ENCODE measurements around the gene AK6. TPM values are rescaled to one million over a fixed set of nuclear protein-coding genes. Genes with fewer than 3 reads are reported as not detected.

The AK6 gene
- total and polyA plus RNA-seq, 9 of the 15 experiments (the other 6 are each of a cell fraction or from before 2014, with no cell fraction given): 84.6 to 669 (median 143) TPM

- Histone ChIP-seq H2AFZ (ENCODE audit: low read depth, low read length) (no peak overlapping the region), H3K9ac (ENCODE audit: insufficient read depth in 1 of 2, low read depth in 2 of 2, low read length in 2 of 2) (no peak overlapping the region), H3K4me1 (replicated peaks in 1 of 2; ENCODE audit: control insufficient read depth in 2 of 2, insufficient read depth in 2 of 2, low read length in 2 of 2) (no peaks in the 10 kb centered on the region), H3K4me3 (no peak overlapping the region), H3K9me3 (replicated peaks; ENCODE audit: control insufficient read depth, insufficient read depth, low read depth, low read length) (no peaks in the 10 kb centered on the region), H4K20me1 (replicated peaks; ENCODE audit: control insufficient read depth, insufficient read depth, low read length) (no peaks in the 10 kb centered on the region), H3K4me2 (ENCODE audit: insufficient read depth, low read length) (no peak overlapping the region), H3K36me3 (ENCODE audit: control insufficient read depth, insufficient read depth, low read length) (peaks cover 29% of the 10 kb centered on the region), H3K79me2 (ENCODE audit: control insufficient read depth, insufficient read depth, low read length) (no peaks in the 10 kb centered on the region), H3K9me1 (ENCODE audit: control insufficient read depth, insufficient read depth, low read length) (no peaks in the 10 kb centered on the region), H3K27ac (ENCODE audit: extremely low read depth, low read depth, low read length) (no peak overlapping the region), H3K27me3 (ENCODE audit: control insufficient read depth in 2 of 2, insufficient read depth in 2 of 2, low read length in 2 of 2) (no peaks in the 10 kb centered on the region)
- ChIA-PET CTCF (ENCODE audit: low intra/inter-chr PET ratio) (no interaction called here), POLR2A (no interaction called here)
- FAIRE-seq: no peak
- intact Hi-C loops (cut with micrococcal nuclease) (no loop called here), in situ Hi-C loops (cut with MboI) (no loop called here)
- no peak for DNase-seq (ENCODE audit: extremely low read depth in 1 of 4, low spot score in 3 of 4)
- BruUV-seq (replicated peaks): no TSS peak
- ATAC-seq: no peak
- no peak for TF ChIP-seq AFF1 (IDR thresholded peaks at IDR 0.05; ENCODE audit: low read depth in 1 of 2, partially characterized antibody in 2 of 2)
- no peak for TF ChIP-seq CC2D1A (IDR thresholded peaks at IDR 0.05)
- TF ChIP-seq PHTF2 (CRISPR knock-in tag; IDR thresholded peaks at IDR 0.05): no peak
- TF ChIP-seq, protein P1, sequence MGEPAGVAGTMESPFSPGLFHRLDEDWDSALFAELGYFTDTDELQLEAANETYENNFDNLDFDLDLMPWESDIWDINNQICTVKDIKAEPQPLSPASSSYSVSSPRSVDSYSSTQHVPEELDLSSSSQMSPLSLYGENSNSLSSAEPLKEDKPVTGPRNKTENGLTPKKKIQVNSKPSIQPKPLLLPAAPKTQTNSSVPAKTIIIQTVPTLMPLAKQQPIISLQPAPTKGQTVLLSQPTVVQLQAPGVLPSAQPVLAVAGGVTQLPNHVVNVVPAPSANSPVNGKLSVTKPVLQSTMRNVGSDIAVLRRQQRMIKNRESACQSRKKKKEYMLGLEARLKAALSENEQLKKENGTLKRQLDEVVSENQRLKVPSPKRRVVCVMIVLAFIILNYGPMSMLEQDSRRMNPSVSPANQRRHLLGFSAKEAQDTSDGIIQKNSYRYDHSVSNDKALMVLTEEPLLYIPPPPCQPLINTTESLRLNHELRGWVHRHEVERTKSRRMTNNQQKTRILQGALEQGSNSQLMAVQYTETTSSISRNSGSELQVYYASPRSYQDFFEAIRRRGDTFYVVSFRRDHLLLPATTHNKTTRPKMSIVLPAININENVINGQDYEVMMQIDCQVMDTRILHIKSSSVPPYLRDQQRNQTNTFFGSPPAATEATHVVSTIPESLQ (CRISPR knock-in tag; IDR thresholded peaks at IDR 0.05): no peak
- no peak for TF ChIP-seq KDM1A (IDR thresholded peaks at IDR 0.05)
- TF ChIP-seq PHB (CRISPR knock-in tag; IDR thresholded peaks at IDR 0.05): no peak
- TF ChIP-seq REST (IDR thresholded peaks at IDR 0.05; ENCODE audit: borderline replicate concordance): no peak
- no peak for TF ChIP-seq REST (CRISPR knock-in tag; IDR thresholded peaks at IDR 0.05; ENCODE audit: low read depth)
- no peak for TF ChIP-seq HDAC2 (IDR thresholded peaks at IDR 0.05)
- TF ChIP-seq, protein P2, sequence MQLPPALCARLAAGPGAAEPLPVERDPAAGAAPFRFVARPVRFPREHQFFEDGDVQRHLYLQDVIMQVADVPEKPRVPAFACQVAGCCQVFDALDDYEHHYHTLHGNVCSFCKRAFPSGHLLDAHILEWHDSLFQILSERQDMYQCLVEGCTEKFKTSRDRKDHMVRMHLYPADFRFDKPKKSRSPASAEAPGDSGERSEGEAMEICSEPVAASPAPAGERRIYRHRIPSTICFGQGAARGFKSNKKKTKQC (CRISPR knock-in tag; IDR thresholded peaks at IDR 0.05): no peak
Measured at GRCh38 chr5:69416699-69417098, 47.4 kb upstream of the AK6 start.

Measured in K562 (cell line).